ENCODE data around the gene TEX14. TPM values are rescaled to one million over a fixed set of nuclear protein-coding genes. Genes with fewer than 3 reads are reported as not detected.

TEX14 gene
- total RNA-seq, 6 experiments from 2014 or later, result 0.04 to 0.12 (median 0.09) TPM; not detected in 3

DNA sequence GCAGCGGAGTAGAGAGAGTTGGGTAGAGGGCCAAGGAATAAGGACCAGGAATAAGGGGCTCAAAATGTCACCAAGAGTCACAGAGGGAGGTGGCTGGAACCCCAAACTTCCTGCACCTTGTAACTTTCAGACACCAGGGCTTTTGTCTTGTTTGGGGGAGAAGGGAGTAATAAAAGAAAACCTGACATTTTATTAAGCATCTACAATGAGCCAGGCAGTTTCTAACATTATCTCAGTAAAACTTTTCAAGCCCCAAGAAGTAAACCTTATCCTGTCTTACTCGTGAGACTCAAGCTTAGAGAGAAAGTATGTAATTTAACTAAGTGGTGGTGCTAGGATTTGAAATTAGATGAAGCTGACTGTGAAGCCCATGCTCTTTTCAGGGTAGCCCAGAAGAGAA lies 176.6 kb downstream of the TEX14 start:
- H3K4me3 ChIP-seq, result peak overlapping the region; percentile 75 to 87 (median 86)
- intact Hi-C loops (cut with DNase I), result no loop called here

DNA sequence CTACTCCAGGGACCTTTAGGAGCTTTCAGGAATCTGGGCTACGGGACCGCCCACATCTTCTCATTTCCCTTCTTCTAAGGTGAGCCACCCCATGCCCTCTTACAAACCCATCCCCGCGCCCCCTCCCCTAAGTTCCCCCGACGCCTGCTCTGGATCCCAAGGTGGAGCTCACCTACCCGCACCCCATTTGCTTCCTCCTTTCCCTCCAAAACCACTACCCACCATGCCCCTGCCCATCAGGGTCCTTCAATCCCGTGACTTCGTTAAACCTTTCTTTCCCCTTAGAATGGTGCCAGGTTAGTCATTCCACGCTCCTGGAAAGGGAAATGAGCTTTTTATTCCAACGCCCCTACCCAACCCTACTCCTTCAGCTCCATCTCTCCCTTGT lies 177.1 kb downstream of the TEX14 start:
- peak overlapping the region; percentile 95 to 97 (median 96) for H3K27ac ChIP-seq
- H3K4me1 ChIP-seq, result peaks cover 0 to 25% (median 6%) of the 10 kb centered on the region in 4 donors
- TF ChIP-seq, protein P1, sequence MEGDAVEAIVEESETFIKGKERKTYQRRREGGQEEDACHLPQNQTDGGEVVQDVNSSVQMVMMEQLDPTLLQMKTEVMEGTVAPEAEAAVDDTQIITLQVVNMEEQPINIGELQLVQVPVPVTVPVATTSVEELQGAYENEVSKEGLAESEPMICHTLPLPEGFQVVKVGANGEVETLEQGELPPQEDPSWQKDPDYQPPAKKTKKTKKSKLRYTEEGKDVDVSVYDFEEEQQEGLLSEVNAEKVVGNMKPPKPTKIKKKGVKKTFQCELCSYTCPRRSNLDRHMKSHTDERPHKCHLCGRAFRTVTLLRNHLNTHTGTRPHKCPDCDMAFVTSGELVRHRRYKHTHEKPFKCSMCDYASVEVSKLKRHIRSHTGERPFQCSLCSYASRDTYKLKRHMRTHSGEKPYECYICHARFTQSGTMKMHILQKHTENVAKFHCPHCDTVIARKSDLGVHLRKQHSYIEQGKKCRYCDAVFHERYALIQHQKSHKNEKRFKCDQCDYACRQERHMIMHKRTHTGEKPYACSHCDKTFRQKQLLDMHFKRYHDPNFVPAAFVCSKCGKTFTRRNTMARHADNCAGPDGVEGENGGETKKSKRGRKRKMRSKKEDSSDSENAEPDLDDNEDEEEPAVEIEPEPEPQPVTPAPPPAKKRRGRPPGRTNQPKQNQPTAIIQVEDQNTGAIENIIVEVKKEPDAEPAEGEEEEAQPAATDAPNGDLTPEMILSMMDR (IDR thresholded peaks at IDR 0.05), result no peak
- TF ChIP-seq POLR2A (IDR thresholded peaks at IDR 0.05), result no peak

More for the DNA sequence above, 176.6 kb downstream of the TEX14 start:
- Histone ChIP-seq H3K27me3 (no peaks in the 10 kb centered on the region), H3K36me3 (peaks cover 5 to 25% (median 13%) of the 10 kb centered on the region in 4 donors), H3K4me1 (peaks cover 0 to 24% (median 6%) of the 10 kb centered on the region in 4 donors), H3K27ac (peak overlapping the region; percentile 95 to 97 (median 96)), H3K9me3 (no peaks in the 10 kb centered on the region)
- no peak for DNase-seq
- TF ChIP-seq POLR2A (IDR thresholded peaks at IDR 0.05), result no peak
- TF ChIP-seq, protein P1 (IDR thresholded peaks at IDR 0.05), result no peak
- ATAC-seq, result no peak
- 24% methylated on average over 2 of the region's 2 CpGs for WGBS (ENCODE audit: insufficient coverage, low coverage, low lambda C conversion rate, missing lambda C conversion rate)

DNA sequence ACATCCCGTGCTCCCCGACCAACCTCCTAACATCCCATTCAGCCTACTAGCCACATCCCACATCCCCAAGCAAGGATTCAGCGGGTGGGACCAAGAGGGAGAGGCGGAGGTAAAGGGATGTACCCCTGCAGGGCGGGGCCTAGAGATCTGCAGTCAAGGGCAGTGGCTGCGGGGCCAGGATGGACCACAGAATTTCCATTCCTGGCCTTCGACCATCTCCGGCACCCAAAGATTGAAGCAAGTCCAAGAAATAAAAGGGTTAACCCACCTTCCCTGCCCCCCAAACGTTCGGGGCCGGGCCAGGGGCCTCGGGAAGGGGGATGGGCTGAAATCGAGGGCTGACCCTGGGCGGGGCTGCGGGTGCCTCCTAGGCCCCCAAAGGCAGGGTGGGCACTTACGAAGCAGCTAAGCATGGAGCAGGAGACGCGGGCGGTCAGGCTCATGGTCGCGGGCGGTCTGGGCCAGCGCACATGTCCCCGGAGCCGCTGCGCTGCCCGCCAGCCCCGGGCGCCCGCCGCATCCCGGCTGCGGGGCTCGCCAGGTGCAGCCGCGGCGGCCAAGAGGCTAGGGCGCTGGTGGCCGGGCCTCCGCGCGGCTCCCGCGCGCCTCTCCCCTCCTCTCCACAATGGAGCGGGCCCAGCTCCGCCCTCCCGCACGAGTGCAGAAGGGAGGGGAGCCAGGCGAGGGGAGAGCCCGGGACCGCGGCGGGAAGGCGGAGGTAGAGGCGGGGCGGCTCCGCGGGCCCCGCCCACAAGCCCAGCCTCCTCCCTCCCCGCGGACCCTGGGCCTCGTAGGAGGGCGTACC lies 177.7 kb downstream of the TEX14 start, which contains the start of gene MTMR4:
Gene MTMR4, minus strand, starts transcription at position 674 of the 805 bp plus-strand sequence. Its CDS starts 231 bp downstream, at position 443.
- TF ChIP-seq, protein P1 (IDR thresholded peaks at IDR 0.05), result no peak
- peak; percentile 69 for TF ChIP-seq POLR2A (IDR thresholded peaks at IDR 0.05)
- Histone ChIP-seq H3K27me3 (no peaks in the 10 kb centered on the region), H3K27ac (peak within 1 kb of the TSS; percentile 95 to 97 (median 96)), H3K4me3 (peak within 1 kb of the TSS; percentile 75 to 87 (median 86)), H3K9me3 (no peaks in the 10 kb centered on the region), H3K36me3 (peaks cover 5 to 36% (median 19%) of the 10 kb centered on the region in 4 donors), H3K4me1 (peaks cover 0 to 31% (median 6%) of the 10 kb centered on the region in 4 donors)
- DNase-seq (peak; percentile 92), ATAC-seq (peak; percentile 51 to 62 (median 51))
- WGBS (ENCODE audit: insufficient coverage, low coverage, low lambda C conversion rate, missing lambda C conversion rate), result 0% methylated on average over 4 of the region's 64 CpGs
- intact Hi-C loops (cut with DNase I), result no loop called here

More for the DNA sequence above, 177.1 kb downstream of the TEX14 start:
- Histone ChIP-seq H3K4me3 (peak overlapping the region; percentile 75 to 87 (median 86)), H3K27me3 (no peaks in the 10 kb centered on the region), H3K36me3 (peaks cover 5 to 30% (median 16%) of the 10 kb centered on the region in 4 donors), H3K9me3 (no peaks in the 10 kb centered on the region)
- no peak for ATAC-seq
- 22% methylated on average over 11 of the region's 11 CpGs for WGBS (ENCODE audit: insufficient coverage, low coverage, low lambda C conversion rate, missing lambda C conversion rate)
- intact Hi-C loops (cut with DNase I), result no loop called here
- DNase-seq, result no peak

DNA sequence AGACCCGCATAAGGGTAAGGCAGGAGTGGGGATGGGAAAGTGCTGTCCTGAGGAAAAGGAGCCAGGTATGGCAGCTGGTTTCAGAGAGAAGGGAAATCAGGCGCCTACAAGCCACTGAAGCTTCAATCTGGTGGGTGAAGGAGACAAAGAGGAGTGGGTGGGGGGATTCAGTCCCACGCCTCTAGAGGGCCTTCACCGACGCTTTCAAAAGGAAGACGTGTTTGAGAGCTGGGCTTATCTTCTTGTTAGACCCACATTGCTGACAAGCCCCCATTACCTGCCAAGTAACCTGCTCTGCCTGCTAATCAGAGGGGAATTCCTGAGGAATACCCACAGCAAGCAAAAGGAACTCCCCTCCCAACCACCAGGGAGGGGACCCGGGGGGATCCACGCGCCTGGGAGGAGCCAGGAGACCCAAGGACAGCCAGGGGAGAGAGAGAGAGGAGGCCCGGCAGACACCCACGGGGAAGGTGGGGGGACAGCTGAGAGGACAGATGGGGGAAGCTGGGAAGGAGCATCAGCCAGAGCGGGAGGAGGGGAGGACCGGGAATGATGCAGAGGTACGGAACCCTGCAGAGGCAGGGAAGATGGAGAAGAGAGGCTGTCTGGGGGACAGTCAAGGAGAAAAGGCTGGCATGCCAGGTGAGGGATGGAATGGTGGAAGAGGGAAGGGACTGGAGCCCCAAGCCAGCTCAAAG lies 178.4 kb downstream of the TEX14 start:
- Histone ChIP-seq H3K27me3 (no peaks in the 10 kb centered on the region), H3K4me1 (peaks cover 0 to 39% (median 10%) of the 10 kb centered on the region in 4 donors), H3K36me3 (peaks cover 5 to 44% (median 23%) of the 10 kb centered on the region in 4 donors), H3K27ac (peak overlapping the region in 2 of 3 donors; percentile 42 to 97), H3K9me3 (no peaks in the 10 kb centered on the region), H3K4me3 (peak overlapping the region; percentile 75 to 87 (median 86))
- ATAC-seq (no peak), DNase-seq (no peak)
- intact Hi-C loops (cut with DNase I), result no loop called here
- TF ChIP-seq, protein P1 (IDR thresholded peaks at IDR 0.05), result no peak
- TF ChIP-seq POLR2A (IDR thresholded peaks at IDR 0.05), result no peak
- WGBS (ENCODE audit: insufficient coverage, low coverage, low lambda C conversion rate, missing lambda C conversion rate), result 41% methylated on average over 14 of the region's 14 CpGs
